Amniotic epithelial cell (primary cell): Measurements from ENCODE around the gene IL4I1.

Experiments used
- DNase-seq: peaks from one replicate; pipeline ENCODE4 v3.0.0-alpha.2; 2010; ENCODE audit warnings: low read depth

The IL4I1 gene

DNA sequence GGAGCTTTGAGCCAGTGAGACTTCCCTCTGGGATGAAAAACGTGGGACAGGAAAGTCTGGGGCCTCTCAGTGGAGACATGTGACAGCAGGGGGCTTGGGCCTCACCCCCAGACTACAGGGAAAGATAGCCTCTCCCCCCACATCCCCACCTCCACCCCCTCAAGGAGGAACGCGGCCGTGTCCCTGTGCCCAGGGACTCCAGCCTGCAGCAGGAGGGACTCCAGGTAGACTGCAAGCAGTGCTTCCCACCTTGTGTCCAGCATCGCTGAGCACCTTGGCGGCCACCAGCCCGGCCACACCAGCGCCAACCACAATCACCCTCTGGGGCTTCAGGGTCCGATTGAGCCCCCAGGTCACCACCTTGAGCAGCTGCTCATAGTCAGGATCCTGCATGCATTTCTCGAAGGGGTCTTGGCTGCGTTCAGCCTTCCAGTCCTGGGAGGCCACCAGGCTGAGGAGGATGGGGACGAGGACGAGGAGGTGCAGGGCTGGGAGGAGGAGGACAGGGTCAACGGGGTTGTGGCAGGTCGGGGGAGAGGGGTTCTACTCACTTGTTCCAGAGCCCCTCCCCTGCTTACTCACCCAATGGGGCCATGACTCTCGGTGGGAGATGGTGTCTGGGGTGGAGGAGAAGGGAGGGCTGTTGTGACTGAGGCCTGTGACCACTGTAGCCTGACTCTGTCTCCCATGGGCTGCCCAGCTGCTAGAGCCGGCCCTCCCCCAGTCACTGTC is 955 bp downstream of the IL4I1 start:
- no peak for DNase-seq

DNA sequence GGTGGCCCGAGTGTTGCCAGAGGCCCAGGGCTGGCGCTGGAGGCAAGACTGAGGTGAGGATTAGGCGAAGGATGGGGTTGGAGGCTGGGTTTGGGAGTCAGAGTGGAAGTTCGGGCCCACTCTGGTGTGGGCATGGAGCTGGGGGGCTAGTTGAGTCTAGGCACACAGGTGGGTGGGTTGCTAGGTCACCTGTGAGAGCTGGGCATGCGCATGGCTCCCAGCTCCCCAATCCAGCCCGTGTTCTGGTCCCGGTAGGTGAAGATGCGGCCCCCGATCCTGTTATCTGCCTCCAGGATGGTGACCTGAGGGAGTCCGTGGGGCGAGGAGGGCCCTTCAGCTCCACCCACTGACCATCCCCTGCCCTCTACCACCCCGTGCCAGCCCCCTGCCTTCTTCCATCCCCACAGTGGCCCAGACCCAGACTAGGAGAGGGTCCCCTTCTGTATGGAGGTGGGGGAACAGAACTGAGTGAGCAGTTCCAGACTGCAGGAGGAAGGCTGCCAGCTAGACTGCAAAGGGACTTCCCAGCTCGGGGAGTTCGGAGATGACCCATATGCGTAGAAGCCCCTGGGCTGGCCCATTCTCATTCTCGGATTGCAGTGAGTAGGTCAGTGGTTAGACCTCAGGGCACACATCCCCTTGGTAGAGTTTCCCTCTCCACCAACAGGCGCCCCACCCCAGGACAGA is 1.7 kb downstream of the IL4I1 start:
- DNase-seq, result no peak

DNA sequence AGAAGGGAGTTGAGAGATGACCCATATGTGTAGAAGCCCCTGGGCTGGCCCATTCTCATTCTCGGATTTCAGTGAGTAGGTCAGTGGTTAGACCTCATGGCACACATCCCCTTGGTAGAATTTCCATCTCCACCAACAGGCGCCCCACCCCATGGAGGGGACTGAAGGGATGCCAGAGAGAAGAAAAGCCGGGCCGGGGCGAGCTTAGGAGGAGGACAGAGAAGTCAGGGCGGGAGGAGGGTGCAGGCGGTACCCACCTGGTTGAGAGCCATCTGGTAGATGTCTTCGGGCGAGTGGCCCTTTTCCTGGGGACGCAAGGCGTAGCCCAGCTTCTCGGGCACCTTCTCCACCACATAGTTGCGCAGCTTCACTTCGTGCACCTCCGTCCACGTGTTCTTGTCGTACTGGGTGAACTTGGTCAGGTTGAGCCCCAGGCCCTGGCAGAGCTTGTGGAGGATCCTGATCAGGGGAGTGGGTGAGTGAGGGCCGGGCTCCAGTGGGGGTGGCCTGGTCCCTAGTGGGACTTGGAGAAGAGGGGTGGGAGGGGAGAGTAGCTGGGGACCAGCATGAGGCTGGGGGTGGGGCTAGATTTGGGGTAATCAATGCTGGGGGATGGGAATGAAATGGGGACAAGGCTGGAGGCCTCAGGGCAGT is 2.5 kb downstream of the IL4I1 start:
- DNase-seq, result no peak

DNA sequence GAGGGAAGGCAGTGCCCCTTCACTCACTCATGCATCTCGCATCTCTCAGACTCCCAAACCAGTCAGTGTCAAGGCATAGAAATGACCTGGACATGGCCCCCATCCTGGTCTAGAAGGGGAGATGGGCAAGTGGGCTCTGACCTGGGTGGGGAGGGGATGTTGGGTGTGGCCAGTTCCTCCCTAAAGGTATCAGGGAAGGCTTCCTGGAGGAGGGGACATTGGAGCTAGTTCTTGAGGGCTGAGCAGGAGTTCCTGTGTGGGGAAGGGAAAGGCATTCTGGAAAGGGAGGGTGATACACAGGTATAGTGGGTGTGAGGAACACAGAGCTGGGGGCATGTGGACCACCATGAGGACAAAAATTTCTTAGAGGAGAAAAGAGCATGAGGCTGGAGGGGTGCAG is 4.0 kb downstream of the IL4I1 start:
- no peak for DNase-seq

DNA sequence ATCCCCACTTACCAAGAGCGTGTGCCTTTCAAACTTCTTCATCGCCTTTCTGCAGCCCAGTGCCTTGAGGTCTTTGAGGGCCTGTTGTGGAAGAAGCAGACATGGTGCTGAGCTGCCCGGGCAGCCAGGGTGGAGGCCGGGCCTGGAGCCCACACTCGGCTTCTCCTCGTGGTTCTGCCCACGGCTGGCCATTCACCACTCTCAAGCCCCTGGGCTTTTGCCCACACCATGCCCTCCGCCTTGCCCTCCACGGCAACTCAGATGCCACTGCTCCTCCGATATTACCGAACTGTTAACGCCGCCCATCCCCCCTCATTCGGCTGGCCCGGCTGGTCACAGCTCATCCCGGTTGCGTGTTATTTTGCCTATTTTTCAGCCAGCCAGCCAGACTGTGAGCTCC is 5.3 kb downstream of the IL4I1 start:
- no peak for DNase-seq

DNA sequence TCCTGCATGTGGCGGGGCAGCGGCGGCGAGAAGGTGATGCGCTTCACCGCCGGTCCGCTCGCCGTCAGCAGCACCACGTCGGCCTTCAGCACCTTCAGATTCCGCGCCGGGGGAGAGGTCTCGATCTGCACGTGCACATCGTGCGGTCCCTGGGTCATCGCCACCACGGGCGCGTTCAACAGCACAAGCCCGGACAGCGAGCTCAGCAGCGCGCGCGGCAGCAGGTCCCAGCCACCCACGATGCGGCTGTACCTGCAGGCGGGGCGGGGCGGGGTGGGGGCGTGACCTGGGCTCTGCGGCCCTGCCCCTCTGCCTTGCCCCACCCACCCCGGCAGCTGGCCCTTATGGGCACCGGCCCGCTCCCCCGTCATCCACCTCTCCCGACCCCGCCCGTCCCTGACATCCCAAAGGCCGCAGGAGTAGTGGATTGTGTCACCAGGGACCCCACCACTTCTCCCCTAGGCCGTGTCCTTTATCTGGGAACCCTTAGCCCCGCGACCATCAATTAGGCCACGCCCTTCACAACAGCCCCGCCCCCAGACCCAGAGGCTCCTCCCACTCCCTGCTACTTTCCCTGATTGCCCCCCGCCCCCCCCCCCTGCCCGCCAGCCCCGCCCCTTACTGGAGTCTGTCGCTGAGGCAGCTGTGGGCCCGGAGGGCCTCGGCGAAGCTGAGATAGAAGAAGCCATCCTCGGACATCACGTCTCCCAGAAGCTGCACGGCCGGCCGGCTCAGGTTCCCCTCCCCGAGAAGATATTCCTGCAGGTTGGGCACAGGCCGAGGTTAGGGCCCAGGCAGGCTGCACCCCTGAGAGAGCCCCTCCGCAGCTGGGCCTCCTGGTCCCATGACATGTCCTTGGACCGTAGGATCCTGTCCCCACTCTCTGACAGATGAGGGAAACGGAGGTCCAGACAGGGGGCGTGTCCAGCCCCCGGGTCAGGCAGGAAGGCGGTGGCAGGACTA is 6.1 kb downstream of the IL4I1 start:
- no peak for DNase-seq

DNA sequence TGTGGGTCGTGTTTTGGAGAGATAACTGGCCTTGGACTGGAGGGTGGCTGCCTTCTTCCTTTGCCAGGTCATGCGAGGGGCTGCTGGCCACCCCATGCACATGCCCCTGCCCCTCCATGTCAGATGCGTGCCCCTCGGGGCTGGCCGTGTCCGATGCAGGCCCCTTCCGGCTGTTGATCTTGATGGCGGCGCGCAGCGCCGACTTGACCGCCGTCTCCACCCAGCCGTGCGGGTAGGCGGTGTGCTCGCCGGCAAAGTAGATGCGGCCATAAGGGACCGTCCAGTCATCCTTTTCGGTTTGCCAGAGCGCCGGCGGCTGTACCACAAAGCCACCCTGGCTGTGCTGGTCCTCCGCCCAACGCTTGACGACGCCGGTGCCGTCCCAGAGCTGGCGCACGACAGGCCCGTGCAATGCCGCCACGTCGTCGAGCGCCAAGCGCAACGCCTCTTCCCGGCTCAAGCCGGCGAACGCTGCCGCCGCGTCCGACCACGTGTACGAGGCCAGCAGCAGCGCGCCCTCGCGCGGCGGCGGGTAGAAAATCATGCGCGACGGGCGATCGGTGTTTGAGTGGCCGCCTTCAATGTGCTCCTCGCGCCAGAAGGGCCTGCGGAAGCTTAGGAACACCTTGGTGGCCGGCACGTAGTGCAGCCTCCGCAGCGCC is 6.9 kb downstream of the IL4I1 start:
- DNase-seq, result peak; percentile 65

DNA sequence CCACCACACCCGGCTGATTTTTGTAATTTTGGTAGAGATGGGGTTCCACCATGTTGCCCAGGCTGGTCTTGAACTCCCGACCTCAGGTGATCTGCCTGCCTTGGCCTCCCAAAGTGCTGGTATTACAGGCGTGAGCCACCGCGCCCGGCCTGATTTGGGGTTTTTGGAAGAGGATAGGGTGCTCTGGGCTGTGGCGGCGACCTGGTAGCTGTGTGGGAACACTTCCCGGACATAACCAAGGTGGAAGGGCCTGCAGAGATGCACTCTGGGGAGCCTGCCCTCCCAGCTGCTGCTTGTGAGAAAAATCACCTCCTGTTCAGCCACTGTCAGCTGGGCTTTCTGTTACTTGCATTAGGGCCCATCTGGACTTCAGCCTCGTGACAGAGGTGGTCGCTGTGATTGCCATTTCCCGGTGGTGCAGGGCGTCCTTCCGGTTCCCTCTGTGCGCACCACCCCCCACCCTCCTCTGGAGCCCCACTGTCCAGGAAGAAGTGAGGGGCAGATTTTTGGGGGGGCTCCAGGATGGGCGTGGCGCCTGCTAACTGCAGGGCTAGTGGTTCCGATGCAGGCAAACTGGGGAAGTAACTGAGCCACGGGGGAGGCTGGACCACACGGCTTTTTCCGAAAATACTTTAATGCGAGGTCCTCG is 7.5 kb downstream of the IL4I1 start:
- no peak for DNase-seq

DNA sequence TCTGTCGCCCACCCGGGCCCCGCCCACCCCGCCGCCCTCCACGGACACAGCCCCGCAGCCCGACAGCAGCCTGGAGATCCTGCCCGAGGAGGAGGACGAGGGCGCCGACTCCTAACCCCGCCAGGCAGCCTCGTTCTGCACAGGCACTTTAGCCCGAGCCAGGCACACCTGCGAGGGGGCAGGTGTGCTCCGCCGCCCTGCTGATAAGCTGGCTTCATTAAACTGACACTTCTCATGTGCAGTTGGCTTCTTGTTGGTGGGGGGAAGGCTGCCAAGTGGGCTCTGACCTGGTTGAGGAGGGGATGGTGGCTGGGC is 8.2 kb downstream of the IL4I1 start:
- DNase-seq, result no peak

DNA sequence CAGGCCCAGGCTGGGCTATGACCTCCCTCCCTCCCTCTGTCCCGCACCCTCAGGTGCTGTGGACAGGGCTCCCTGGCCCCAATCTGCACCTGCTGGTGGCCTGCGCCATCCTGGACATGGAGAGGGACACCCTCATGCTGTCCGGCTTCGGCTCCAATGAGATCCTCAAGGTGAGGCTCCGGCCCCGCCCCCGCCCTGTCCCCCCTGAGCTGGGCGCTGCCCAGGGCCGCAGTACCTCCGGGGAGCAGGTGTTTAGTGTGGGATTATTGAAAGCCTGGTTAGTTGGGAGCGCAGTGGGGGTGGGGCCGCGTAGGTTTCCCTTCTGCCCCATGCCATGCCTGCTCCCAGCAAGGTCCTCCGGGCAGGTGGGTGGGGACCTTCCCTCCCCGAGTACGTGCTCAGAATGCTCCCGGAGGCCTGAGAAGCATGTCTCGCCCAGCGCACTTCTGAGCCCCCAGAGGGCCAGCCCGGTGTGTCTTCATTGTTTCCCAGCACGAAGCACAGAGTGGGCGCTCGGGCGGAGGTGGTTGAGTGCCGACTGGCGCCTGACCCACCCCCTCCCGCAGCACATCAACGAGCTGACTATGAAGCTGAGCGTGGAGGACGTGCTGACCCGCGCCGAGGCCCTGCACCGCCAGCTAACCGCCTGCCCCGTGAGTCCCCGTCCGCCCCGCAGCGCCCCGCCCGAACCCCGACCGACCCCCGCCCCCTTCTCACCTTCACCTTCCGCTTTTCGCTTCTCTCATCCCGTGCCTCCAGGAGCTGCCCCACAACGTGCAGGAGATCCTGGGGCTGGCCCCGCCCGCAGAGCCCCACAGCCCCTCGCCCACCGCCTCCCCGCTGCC is 8.8 kb downstream of the IL4I1 start:
- DNase-seq, result no peak

DNA sequence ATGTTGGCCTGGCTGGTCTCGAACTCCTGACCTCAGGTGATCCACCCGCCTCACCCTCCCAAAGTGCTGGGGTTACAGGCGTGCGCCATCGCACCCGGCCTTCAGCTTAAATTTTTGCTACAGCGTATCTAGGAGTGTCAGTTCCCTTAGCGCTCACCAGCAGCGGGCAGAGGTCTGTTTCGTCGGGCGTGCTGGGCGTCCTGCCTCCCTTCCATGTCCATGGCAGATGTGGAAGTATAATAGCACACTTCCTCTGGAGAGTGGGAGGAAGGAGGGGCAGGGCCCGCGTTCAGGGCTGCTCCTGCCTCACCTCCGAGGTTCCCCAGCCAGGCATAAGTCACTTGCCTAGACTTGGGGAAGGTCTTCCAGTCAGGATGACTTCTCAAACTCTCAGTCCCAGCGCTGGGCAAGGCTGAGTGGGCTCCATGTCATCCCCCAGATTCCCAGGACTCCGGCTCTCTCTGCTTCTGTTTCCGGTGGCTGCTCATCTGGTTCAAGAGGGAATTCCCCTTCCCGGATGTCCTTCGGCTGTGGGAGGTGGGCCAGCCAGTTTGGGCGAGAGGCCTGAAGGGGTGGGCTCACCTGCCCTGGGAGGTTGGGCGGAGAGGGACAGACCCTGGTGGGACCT is 9.5 kb downstream of the IL4I1 start:
- DNase-seq, result no peak

DNA sequence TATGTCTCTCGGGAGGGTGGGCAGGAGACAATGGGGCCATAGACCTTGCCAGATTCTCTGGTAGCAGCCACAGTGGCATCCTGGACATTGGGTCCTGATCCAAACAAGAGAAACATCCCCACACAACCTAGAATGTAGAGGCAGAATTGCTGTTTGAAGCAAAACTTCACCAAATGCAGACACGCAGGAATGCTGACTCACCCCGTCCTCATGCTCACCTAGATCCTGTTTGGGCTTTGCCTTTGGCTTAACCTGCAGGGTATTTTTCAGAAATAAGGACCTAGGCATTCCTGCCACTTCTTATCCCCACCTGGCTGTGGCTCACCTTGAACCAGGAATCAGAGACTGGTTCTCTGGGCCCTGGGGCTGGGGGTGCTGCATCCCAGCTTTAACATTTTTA is 11.9 kb downstream of the IL4I1 start:
- no peak for DNase-seq

DNA sequence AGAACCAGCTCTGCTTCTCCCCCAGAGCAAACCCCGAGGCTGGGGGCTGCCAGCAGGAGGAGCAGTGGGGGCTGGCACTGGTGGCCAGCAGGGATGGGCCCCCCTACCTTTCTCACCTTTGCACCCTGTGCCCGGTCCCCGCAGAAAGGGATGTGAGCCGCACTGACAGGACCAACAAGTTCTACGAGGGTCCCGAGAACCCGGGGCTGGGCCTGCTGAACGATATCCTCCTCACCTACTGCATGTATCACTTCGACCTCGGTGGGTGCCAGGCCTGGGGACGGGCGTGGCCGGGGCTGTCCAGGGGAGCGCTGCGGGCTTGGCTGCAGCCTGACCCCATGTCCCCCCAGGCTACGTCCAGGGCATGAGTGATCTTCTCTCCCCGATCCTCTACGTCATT is 12.6 kb downstream of the IL4I1 start:
- DNase-seq, result no peak

DNA sequence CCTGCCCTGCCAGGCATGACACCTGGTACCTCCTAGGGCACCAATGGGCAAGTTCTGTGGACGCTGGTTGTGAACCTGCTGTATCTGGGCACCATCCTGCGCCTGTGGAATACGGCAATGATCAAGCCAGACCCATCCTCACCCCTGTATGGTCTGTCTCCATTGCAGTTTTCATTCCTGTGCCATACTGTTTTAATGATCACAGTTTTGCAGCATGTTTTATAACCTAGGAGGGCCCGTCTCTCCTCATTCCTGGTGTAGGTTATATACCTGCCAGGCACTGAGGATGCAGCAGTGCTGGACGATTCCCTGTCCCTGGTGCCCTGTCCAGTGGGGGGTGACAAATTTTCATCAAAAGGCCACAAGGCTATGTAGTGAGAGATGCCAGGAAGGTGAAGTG is 13.6 kb downstream of the IL4I1 start:
- DNase-seq, result no peak

DNA sequence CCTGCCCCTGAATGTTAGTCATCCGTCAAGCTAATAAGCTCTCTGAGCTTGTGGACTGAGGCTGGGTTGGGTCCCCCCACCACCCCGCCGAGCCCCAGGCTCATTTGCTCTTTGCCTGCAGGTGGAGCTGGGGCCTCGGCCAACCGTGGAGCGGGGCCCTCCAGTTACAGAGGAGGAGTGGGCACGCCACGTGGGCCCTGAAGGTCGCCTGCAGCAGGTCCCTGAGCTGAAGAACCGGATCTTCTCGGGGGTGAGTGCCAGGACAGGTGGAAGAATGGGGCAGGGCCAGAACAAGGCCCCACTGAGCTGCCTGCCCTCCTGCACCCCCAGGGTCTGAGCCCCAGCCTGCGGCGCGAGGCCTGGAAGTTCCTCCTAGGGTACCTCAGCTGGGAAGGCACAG is 14.0 kb downstream of the IL4I1 start:
- no peak for DNase-seq

DNA sequence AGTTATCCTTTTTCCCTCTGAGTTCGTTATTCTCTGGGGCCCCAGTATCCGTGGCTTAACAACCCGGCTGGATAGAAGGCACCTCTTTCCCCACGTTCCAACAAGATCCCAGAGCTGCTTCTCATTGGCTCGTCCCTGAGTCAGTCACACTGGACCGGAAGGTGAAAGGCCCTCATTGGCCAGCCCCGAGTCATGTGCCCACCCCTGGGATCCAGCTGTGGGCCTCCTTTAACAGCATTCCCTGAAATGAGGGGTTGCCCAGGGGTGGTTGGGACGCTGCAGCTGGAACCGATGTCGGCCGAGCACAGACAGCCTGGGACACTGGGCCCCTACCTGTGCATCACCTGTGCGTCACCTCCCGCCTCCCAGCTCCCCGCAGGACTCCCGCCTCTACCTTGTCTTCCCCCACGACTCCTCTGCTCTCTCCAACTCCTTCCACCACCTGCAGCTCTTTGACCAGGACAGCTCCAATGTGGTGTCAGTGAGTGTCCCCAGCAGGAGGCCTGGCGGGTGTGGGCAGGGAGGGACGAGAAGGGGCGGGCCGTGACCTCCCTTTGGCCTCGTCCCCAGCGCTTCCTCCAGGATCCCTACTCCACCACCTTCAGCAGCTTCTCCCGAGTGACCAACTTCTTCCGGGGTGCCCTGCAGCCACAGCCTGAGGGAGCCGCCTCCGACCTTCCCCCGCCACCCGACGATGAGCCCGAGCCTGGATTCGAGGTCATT is 14.9 kb downstream of the IL4I1 start:
- peak; percentile 29 for DNase-seq

DNA sequence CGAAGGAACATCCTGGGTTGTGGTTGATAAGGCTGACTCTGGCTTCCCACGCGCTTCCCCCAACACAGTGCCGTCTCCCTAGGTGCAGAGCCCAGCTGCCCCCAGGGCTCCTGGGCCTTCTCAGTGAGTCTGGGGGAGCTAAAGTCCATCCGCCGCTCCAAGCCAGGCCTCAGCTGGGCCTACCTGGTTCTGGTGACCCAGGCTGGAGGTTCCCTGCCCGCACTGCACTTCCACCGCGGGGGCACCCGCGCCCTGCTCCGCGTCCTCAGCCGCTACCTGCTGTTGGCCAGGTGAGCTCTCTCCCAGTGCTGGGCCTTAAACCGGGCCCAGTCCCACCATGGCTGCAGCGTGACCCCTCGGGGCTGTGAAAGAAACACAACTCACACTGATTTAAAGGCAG is 15.5 kb downstream of the IL4I1 start:
- DNase-seq, result no peak

DNA sequence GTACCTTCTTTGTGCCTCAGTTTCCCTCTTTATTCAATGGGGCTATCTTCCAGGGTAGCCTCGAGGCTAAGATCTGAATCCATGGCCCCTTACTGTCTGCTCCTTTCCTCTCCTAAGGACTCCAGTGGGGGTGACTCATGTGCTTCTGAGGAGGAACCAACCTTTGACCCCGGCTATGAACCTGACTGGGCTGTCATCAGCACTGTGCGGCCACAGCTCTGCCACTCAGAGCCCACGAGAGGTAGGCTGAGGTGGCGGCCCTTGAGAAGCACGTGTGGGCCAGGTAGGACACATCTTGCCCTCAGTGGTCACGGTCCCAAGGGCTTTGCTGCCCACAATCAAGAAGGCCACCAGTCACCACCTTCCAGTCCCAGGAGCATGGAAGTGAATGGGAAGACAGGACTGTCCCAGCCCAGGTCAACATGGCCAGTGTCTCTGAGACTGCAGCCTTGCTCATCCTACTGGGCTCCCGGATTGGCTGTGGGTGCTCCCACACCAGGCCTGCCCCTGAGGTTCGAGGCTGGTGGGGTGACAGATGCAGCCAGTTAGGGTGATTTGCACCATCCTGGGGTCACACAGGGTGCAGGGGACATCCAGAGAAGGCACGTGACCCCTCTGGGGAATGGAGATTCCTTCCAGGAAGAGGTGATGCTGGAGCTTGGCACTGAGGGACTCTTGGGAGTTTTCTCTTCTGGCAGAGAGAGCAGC is 16.4 kb downstream of the IL4I1 start:
- no peak for DNase-seq
